Activated naive CD8-positive, alpha-beta T cell treated with anti-CD3 and anti-CD28 coated beads, Interleukin-2, amount 50 U/mL, for 16 hours (primary cell): ENCODE measurements around the gene TAOK2.
"Not testable (repeated sequence)": the region's sequence is repeated elsewhere in the genome, so short reads cannot be mapped to it uniquely, and the experiment has no call there.

Source experiments
- DNase-seq: peaks from one replicate; pipeline ENCODE4 v3.0.0-alpha.2; 2020; ENCODE audit warnings: low read depth, low spot score

TAOK2 gene

GRCh38 chr16:30023586-30023985 is 49.9 kb downstream of the TAOK2 start:
- DNase-seq: no peak

- DNase-seq: no peak
Measured at GRCh38 chr16:30024451-30024850, 50.8 kb downstream of the TAOK2 start.

GRCh38 chr16:30025156-30025555 is 51.5 kb downstream of the TAOK2 start:
- no peak for DNase-seq

- no peak for DNase-seq
Measured at GRCh38 chr16:30025574-30025973, 51.9 kb downstream of the TAOK2 start.

- DNase-seq: no peak
Measured at GRCh38 chr16:30026449-30026848, 52.8 kb downstream of the TAOK2 start.

- DNase-seq: no peak
Measured at GRCh38 chr16:30027588-30028437, 54.1 kb downstream of the TAOK2 start.

- no peak for DNase-seq
Measured at GRCh38 chr16:30028438-30029076, 54.9 kb downstream of the TAOK2 start.

- no peak for DNase-seq
Measured at GRCh38 chr16:30030011-30030685, 56.5 kb downstream of the TAOK2 start.

GRCh38 chr16:30030841-30031413 is 57.3 kb downstream of the TAOK2 start, which contains the start of gene TLCD3B:
Gene TLCD3B, minus strand, starts transcription at chr16:30031271. Its CDS starts 744 bp downstream, at chr16:30030527.
- DNase-seq: no peak

- DNase-seq: no peak
Measured at GRCh38 chr16:30031477-30031918, 57.8 kb downstream of the TAOK2 start.

GRCh38 chr16:30032083-30032819 is 58.6 kb downstream of the TAOK2 start:
- peak; percentile 39 for DNase-seq

- no peak for DNase-seq
Measured at GRCh38 chr16:30033270-30033669, 59.6 kb downstream of the TAOK2 start.

- no peak for DNase-seq
Measured at GRCh38 chr16:30040221-30040620, 66.6 kb downstream of the TAOK2 start.

GRCh38 chr16:30040690-30041089 is 67.0 kb downstream of the TAOK2 start:
- not testable (repeated sequence) for DNase-seq

- DNase-seq: no peak
Measured at GRCh38 chr16:30041841-30042240, 68.2 kb downstream of the TAOK2 start.
